GM19455 (cell line): ENCODE data around the gene ARL13B.
"Not testable (repeated sequence)": the region's sequence is repeated elsewhere in the genome, so short reads cannot be mapped to it uniquely, and the experiment has no call there.

Experiments
- ATAC-seq: cut with Tn5 transposase; IDR thresholded peaks from one replicate; pipeline ENCODE4 v1.9.1; 2021; ENCODE audit not compliant: unreplicated experiment

ARL13B gene

DNA sequence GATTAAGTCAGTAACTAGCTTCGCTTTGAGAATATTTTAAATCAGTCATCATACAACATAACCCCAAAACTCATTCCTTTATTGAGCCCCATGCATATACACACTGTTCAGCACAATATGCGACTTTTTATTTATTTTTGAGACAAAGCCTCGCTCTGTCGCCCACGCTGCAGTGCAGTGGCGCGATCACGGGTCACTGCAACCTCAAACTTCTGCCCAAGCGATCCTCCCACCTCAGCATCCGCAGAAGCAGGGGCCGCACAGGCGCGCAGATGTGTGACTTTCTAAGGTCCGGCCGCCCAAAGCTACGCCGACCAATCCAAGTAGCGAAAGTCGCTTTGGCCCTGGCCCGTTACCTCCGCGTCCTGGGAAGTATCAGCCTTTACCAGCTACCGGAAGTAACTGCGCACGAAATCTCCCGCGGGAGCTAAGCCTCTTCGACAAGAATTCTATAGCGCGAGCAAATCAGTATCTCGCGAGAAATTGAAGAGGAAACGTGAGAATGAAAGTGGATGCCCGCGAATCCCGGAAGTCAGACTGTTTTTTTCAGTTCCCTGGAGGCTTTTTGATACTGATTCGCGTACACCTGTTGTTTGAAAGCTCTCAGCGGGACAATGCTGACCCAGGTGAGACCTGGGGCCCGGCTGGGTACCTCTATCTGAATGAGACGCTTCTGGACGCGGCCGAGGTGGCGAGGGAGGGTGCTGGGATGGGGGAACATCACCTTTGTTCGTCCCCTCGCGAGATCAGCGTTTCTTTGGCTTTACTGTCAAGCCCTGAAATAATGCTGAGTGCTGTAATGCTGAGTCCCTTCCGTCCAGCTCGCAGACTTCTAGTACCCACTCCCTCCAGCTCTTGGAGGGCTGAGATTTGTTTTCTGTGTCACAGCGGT, 82.8 kb downstream of the ARL13B start, which contains the start of the genes DHFR2 and NSUN3:
Gene DHFR2, minus strand, starts transcription at position 404 of the 892 bp plus-strand sequence. CDS start 1,405 bp downstream, outside the sequence.
Gene NSUN3, plus strand, starts transcription at position 549 of the 892 bp plus-strand sequence. Its CDS starts 66 bp downstream, at position 615.
- peak; percentile 96 for ATAC-seq

GRCh38 chr3:94063496-94064119, 83.7 kb downstream of the ARL13B start:
- no peak for ATAC-seq

DNA sequence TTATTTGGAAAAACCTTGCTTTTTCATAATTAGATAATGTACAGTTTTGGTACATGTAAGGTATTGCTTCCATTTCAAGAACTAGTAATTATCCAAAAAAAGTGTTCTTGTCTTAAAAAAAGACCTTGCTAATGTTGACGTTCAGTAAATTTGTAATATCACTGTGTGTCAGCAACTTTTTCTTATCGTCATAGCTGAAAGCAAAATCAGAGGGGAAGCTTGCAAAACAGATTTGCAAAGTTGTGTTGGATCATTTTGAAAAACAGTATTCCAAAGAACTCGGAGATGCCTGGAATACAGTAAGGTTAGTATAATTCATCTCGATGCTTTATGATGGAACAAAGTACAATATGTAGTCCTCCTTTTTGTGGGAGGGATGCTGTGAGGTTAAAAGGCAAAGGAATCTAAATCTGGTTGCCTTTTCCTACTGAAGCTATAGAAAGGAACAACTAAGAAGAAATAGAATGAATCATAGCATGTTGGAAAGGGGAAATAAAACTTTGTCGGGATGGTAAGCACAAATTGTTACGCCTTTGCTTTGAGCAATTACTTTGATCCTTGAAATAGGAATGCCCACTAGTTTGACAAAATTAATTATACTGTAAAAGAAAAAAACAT, 84.4 kb downstream of the ARL13B start:
- no peak for ATAC-seq

GRCh38 chr3:94065122-94065521, 85.2 kb downstream of the ARL13B start:
- ATAC-seq, result no peak

- no peak for ATAC-seq
Observed at GRCh38 chr3:94065819-94066480, 86.0 kb downstream of the ARL13B start.

GRCh38 chr3:94066506-94067500, 86.8 kb downstream of the ARL13B start:
- no peak for ATAC-seq

DNA sequence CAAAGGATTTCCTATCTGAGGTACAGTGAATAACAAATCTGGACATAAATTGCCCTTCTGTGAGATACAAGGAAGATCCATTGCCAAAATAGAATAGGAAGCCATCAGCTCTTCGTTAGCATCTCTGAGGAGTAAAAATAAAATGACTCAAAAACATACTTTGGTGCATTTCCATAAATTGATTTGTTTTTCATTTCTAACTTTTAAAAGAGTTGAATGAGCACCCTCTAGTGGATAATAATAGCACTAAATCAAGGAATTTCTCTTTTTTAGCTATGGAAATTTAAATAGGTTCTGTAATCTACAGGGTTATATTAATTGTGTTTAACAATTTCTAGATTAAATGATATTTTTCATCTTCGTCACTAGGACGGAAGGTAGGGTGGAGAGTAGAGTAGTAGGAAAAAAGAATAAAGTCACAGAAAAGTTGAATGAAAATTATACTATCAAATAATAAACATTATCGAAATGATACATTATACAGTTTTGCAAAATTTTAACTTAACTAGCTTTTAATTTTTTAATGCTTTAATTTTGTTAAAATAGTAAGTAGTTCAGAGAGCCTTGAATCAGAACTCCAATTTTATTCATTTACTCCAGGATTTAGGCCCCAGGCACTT, 89.3 kb downstream of the ARL13B start:
- no peak for ATAC-seq

GRCh38 chr3:94070341-94070911, 90.5 kb downstream of the ARL13B start:
- ATAC-seq, result peak; percentile 48

DNA sequence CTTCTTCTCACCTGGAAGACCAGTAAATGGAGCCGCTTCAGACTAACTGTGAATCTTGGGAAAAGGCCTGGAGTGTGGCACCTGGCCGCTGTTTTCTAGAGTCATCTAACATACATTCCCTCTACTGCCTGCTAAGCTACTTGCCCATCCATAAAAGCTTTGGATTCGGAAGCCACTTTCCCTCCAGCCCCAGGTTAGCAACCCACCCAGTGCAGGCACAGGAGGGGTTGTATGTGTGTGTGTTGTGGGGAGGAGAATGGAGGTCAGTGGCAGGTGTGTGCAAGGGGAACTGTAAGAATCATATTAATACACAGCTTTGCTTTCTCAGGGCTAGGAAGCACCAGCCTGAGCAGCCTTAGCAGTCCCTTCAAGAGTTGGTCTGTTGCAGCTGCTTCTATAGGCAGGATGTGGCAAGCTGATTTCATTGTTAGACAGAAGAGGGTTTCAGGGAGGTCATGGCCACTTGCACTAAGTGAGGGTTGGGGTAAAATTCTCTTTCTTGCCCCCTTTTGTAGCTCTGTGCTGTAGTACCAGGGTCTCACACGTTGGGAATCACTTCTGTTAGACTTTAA, 91.8 kb downstream of the ARL13B start:
- ATAC-seq, result peak; percentile 61

- ATAC-seq, result no peak
Observed at GRCh38 chr3:94076055-94076454, 96.1 kb downstream of the ARL13B start.

DNA sequence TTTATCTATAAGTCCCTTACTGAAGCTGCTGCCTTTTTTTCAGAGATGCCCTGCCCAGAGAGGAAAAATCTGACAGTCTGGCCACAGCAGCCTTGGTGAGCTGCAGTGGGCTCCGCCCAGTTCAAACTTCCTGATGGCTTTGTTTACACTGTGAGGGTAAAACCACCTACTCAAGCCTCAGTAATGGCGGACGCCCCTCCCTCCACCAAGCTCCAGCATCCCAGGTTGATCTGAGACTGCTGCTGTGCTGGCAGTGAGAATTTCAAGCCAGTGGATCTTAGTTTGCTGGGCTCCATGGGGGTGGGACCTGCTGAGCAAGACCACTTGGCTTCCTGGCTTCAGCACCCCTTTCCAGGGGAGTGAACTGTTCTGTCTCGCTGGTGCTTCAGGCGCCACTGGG, 100.6 kb downstream of the ARL13B start:
- ATAC-seq, result not testable (repeated sequence)

DNA sequence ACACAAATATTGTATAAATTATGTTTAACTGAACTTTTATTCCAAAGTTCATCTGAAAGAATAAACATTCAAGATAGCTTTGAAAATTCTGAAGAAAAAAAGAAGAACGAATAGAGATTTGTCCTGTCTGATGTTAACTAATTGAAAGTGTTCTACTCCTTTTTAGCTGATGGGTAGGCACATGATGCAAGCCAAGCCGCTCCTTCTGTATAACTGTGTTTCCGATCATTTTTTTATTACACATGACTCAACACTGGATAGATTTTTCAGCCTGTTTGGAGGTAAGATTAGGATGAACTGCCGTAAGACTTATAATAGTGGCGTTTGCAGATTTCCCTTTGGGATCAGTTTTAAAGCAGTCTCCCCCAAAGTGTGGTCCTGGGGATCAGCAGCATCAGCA, 101.9 kb downstream of the ARL13B start:
- ATAC-seq, result no peak

- ATAC-seq, result no peak
Observed at GRCh38 chr3:94082391-94082937, 102.5 kb downstream of the ARL13B start.

DNA sequence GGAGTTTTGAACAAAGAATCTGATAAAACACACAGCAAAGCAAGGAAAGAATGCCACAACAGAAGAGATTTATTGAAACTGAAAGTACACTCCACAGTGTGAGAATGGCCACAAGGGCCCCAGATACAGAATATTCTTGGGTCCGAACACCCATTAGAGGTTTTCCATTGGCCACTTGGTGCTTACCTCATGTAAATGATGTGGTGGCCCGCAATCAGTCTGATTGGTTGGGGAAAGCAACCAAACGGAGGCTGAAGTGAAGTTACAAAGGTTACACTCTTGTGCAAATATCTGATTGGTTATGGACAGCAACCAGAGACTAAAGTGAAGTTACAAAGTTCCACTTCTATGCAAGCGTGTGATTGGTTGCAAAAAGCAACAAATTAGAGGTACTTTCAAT, 103.3 kb downstream of the ARL13B start:
- no peak for ATAC-seq

GRCh38 chr3:94089126-94089525, 109.2 kb downstream of the ARL13B start:
- ATAC-seq, result no peak

- ATAC-seq, result no peak
Observed at GRCh38 chr3:94092086-94092485, 112.1 kb downstream of the ARL13B start.

- ATAC-seq, result no peak
Observed at GRCh38 chr3:94093151-94093550, 113.2 kb downstream of the ARL13B start.

DNA sequence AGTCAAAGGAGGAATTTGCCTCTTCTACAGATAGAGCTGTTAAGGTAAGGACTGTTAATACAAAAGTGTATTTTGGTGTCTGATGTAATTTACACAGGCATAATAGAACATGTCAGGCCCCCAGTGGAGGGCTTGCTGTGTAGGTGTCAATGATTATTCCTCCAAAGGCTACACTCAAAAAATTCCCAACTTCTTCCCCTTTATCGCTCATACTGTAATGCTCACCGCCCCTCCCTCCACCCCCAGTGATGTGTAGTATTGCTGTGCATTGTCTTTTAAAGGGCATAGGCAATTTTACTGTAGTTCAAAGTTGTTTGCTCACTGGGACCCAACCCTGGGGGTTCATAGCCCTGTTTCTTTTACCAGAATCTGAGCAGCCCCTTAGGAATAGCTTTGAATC, 115.2 kb downstream of the ARL13B start:
- ATAC-seq, result no peak
